Esophagus muscularis mucosa (tissue), 4 donors: ENCODE measurements around the gene HRH2. TPM values are rescaled to one million over a fixed set of nuclear protein-coding genes. Genes with fewer than 3 reads are reported as not detected.

Experiments used
- DNase-seq: peaks from one replicate; pipeline ENCODE4 v3.0.0-alpha.2; 2017; ENCODE audit errors: extremely low spot score
- H3K27ac ChIP-seq, 4 donors: fragments of 200-600 bp; sonication (generic); replicated peaks in 1 of 4; 1 replicate in 3 of 4; 2 replicates in 1 of 4; pipeline ENCODE4 v1.5.1; 2016 to 2019; ENCODE audit warnings: mild to moderate bottlenecking in 1 of 4
- H3K27me3 ChIP-seq, 4 donors: fragments of 200-600 bp; sonication (generic); one replicate each; pipeline versions ENCODE4 v1.5.1 to v1.6.0; 2016 to 2019
- H3K36me3 ChIP-seq, 4 donors: fragments of 200-600 bp; sonication (generic); one replicate each; pipeline ENCODE4 v1.5.1; 2016 to 2019
- H3K4me1 ChIP-seq, 4 donors: fragments of 200-600 bp; sonication (generic); one replicate each; pipeline ENCODE4 v1.5.1; 2016 to 2019
- H3K4me3 ChIP-seq, 4 donors: fragments of 200-600 bp; sonication (generic); 1 replicate in 2 of 4; 2 replicates in 2 of 4; pipeline ENCODE4 v1.5.1; 2016 to 2019; ENCODE audit warnings: mild to moderate bottlenecking in 4 of 4, moderate library complexity in 1 of 4
- H3K9me3 ChIP-seq, 4 donors: fragments of 200-600 bp; sonication (generic); 1 replicate in 3 of 4; 2 replicates in 1 of 4; pipeline ENCODE4 v1.5.1; 2016 to 2019
- EP300 ChIP-seq: sonication (generic); formaldehyde crosslinking; IDR thresholded peaks from one replicate; pipeline ENCODE4 v1.6.1; 2017; ENCODE audit warnings: antibody characterized with exemption
- POLR2A ChIP-seq: fragments of 450-650 bp; IDR thresholded peaks from one replicate; pipeline ENCODE4 v1.6.1; 2017; ENCODE audit warnings: antibody characterized with exemption, moderate library complexity, mild to moderate bottlenecking, low read depth
- POLR2AphosphoS5 ChIP-seq, 2 donors: sonication (generic); formaldehyde crosslinking; IDR thresholded peaks; one replicate each; pipeline ENCODE4 v1.6.1; 2017; ENCODE audit warnings: antibody characterized with exemption in 2 of 2
- WGBS: methylation state at CpG from one replicate; pipeline ENCODE4 v1.1.5; 2018; 5-methylcytosine and 5-hydroxymethylcytosine counted together
- intact Hi-C: fragments of 100-400 bp; cut with DNase I; formaldehyde crosslinking; loops from one replicate; pipeline ENCODE4 v1.15.1; 2023
- total RNA-seq, 4 donors: library from RNA; depleted of rRNA; stranded (reverse); fragments of >200 nt; gene quantifications; one replicate each; pipeline versions ENCODE4 v1.1.0 to v1.2.1, GENCODE V29; 2016
- TF ChIP-seq, protein P1 (sequence below), 3 experiments: fragments of 200-600 bp in 2 of 3; fragments of 450-650 bp in 1 of 3; sonication (generic) in 2 of 3; IDR thresholded peaks; one replicate each; pipeline ENCODE4 v1.5.1; 2017 to 2019; ENCODE audit warnings: antibody characterized with exemption in 3 of 3, mild to moderate bottlenecking in 2 of 3, moderate library complexity in 1 of 3

The HRH2 gene
- total RNA-seq, 4 donors from 2014 or later = 1.9 to 10.9 (median 2.8) TPM

DNA sequence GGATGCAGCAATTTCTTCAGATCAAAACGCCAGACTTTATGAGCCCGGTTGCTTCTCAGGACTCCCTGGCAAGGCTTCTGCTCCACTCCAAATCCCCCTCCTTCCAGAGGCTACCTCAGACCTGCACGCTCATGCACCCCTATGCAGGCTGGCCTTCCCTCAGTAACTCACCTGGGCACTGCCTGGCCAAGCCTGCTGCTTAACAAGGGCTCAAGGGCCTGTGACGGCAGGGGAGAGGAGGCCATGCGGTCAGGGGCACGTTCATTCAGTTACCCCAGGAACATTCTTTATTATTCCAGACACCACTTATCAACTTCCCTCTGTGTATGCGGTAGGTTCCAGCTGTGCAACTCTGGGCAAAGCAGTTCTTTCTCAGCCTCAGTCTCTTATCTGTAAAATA is 79.6 kb downstream of the HRH2 start:
- Histone ChIP-seq H3K9me3 (peaks cover 0 to 7% (median 3%) of the 10 kb centered on the region in 4 donors), H3K4me1 (no peaks in the 10 kb centered on the region), H3K4me3 (no peak overlapping the region), H3K27ac (no peak overlapping the region), H3K36me3 (no peaks in the 10 kb centered on the region), H3K27me3 (peaks cover 0 to 82% (median 0%) of the 10 kb centered on the region in 4 donors)
- WGBS = 73% methylated on average over 7 of the region's 7 CpGs
- no peak for DNase-seq
- TF ChIP-seq, protein P1, sequence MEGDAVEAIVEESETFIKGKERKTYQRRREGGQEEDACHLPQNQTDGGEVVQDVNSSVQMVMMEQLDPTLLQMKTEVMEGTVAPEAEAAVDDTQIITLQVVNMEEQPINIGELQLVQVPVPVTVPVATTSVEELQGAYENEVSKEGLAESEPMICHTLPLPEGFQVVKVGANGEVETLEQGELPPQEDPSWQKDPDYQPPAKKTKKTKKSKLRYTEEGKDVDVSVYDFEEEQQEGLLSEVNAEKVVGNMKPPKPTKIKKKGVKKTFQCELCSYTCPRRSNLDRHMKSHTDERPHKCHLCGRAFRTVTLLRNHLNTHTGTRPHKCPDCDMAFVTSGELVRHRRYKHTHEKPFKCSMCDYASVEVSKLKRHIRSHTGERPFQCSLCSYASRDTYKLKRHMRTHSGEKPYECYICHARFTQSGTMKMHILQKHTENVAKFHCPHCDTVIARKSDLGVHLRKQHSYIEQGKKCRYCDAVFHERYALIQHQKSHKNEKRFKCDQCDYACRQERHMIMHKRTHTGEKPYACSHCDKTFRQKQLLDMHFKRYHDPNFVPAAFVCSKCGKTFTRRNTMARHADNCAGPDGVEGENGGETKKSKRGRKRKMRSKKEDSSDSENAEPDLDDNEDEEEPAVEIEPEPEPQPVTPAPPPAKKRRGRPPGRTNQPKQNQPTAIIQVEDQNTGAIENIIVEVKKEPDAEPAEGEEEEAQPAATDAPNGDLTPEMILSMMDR (IDR thresholded peaks at IDR 0.05) = no peak
- no peak for TF ChIP-seq EP300
- no peak for TF ChIP-seq POLR2A
- no peak for TF ChIP-seq POLR2AphosphoS5 (IDR thresholded peaks at IDR 0.05)
- intact Hi-C loops = no loop called here

- H3K27ac ChIP-seq = no peak overlapping the region
- no peak overlapping the region for H3K4me3 ChIP-seq
- no peaks in the 10 kb centered on the region for H3K36me3 ChIP-seq
- TF ChIP-seq POLR2A (no peak), EP300 (no peak), POLR2AphosphoS5 (IDR thresholded peaks at IDR 0.05) (no peak)
- TF ChIP-seq, protein P1 (IDR thresholded peaks at IDR 0.05) = no peak
- WGBS = 81% methylated on average over 3 of the region's 4 CpGs
- intact Hi-C loops = no loop called here
- H3K9me3 ChIP-seq = peaks cover 0 to 7% (median 2%) of the 10 kb centered on the region in 4 donors
- no peak for DNase-seq
- H3K4me1 ChIP-seq = no peaks in the 10 kb centered on the region
- peaks cover 0 to 81% (median 0%) of the 10 kb centered on the region in 4 donors for H3K27me3 ChIP-seq
These were observed 80.3 kb downstream of the HRH2 start for GRCh38 chr5:175738126-175738525.

DNA sequence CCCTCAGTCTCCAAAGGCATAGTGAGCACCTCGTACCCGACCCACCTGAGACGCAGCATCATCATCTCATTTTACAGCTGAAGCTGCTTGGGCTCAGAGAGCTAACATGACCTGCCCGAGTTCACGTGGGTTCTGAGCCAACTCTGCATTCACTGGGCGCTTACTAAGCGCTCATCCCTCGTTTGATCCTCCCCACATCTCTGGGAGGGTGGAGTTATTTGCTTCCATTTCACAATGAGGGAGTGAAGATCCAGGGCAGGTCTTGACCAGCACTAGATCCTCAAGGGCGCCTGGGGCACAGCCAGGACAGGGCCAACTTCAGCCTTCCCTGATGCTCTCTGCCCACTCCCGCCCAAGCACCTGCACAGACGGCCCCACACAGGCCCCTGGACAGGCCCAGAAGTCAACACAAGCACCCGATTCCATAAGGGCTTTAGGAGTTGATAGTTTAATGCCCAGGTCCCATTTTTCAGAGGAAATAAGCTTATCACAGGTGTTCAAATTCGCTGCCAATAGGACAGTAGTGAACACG is 80.8 kb downstream of the HRH2 start:
- no peak for DNase-seq
- Histone ChIP-seq H3K4me1 (no peaks in the 10 kb centered on the region), H3K36me3 (no peaks in the 10 kb centered on the region), H3K9me3 (peaks cover 0 to 3% (median 0%) of the 10 kb centered on the region in 4 donors), H3K4me3 (no peak overlapping the region), H3K27me3 (peaks cover 0 to 81% (median 0%) of the 10 kb centered on the region in 4 donors), H3K27ac (no peak overlapping the region)
- TF ChIP-seq POLR2AphosphoS5 (IDR thresholded peaks at IDR 0.05) = no peak
- 86% methylated on average over 13 of the region's 14 CpGs for WGBS
- intact Hi-C loops = no loop called here

GRCh38 chr5:175740014-175740413 is 82.1 kb downstream of the HRH2 start:
- H3K9me3 ChIP-seq = no peaks in the 10 kb centered on the region
- 80% methylated on average over 5 of the region's 5 CpGs for WGBS
- H3K4me3 ChIP-seq = no peak overlapping the region
- TF ChIP-seq EP300 = no peak
- no peak for TF ChIP-seq POLR2AphosphoS5 (IDR thresholded peaks at IDR 0.05)
- TF ChIP-seq, protein P1 (IDR thresholded peaks at IDR 0.05) = no peak
- no peak for TF ChIP-seq POLR2A
- intact Hi-C loops = no loop called here
- no peaks in the 10 kb centered on the region for H3K4me1 ChIP-seq
- no peak for DNase-seq
- no peak overlapping the region for H3K27ac ChIP-seq
- H3K36me3 ChIP-seq = no peaks in the 10 kb centered on the region
- H3K27me3 ChIP-seq = peaks cover 0 to 82% (median 0%) of the 10 kb centered on the region in 4 donors

GRCh38 chr5:175741556-175741955 is 83.7 kb downstream of the HRH2 start:
- Histone ChIP-seq H3K27me3 (peaks cover 0 to 74% (median 0%) of the 10 kb centered on the region in 4 donors), H3K4me1 (no peaks in the 10 kb centered on the region), H3K9me3 (no peaks in the 10 kb centered on the region), H3K4me3 (no peak overlapping the region), H3K36me3 (no peaks in the 10 kb centered on the region), H3K27ac (no peak overlapping the region)
- no peak for TF ChIP-seq EP300
- no peak for TF ChIP-seq POLR2A
- TF ChIP-seq, protein P1 (IDR thresholded peaks at IDR 0.05) = no peak
- TF ChIP-seq POLR2AphosphoS5 (IDR thresholded peaks at IDR 0.05) = no peak
- 62% methylated on average over 3 of the region's 3 CpGs for WGBS
- intact Hi-C loops = no loop called here
- DNase-seq = no peak
